ENCODE results near the gene GPR160.

GRCh38 chr3:170081079-170081741, 43.4 kb downstream of the GPR160 start:
- TF ChIP-seq CTCF (IDR thresholded peaks at IDR 0.05) (no peak), EZH2 (IDR thresholded peaks at IDR 0.05) (no peak)

Measured in neural progenitor cell (in vitro differentiated cells).